IPS-18c (cell line): Measurements from ENCODE around the gene CACNA1C.

Experiments used
- H3K4me3 ChIP-seq: 2 replicates; pipeline ENCODE4 v1.7.0; 2013; ENCODE audit warnings: low read depth, mild to moderate bottlenecking, low read length, moderate library complexity; ENCODE audit not compliant: insufficient read depth
- H3K9me3 ChIP-seq: one replicate; pipeline ENCODE4 v1.6.1; 2013; ENCODE audit warnings: mild to moderate bottlenecking, low read length, moderate library complexity; ENCODE audit not compliant: control insufficient read depth, insufficient read depth

Gene CACNA1C

DNA sequence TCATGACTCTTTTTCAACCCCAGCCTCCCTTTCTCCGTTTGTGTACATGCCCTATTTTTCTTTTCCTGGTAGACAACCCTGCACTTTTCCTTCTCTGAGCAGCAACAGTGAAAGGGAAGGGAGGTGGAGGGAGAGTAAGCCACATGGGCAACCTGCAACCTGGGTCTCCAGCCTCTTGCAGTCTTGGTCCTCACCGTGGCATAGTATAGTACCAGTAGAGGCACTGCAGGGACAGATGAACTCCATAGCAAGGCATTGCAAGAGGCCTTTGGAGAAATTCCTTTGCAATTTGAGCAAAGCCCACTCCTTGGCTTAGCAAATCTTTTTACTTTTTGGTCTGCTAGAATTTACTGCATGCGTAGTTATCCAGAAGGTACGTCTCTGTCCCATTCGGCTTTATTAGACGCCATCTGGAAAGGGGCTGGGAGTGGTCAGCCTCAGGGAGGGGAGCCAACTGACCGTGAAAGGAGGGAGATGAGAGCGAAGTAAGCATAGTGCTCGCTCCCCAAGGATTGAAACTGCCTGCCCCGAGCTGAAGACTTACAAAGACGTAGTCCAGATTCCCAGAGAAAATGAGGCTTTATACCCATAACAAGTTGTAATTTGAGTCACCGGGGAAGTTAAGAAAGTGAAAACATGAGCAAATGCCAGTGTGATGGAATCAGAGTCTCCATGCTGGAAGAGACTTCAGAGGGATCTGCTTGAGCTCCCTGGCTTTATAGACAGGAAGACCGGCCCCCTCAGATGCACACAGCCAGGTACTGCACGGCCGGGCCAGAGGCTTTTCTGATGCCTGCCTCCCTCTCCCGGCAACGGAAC lies 332.0 kb downstream of the CACNA1C start:
- Histone ChIP-seq H3K4me3 (no peak overlapping the region), H3K9me3 (no peaks in the 10 kb centered on the region)

- Histone ChIP-seq H3K4me3 (no peak overlapping the region), H3K9me3 (no peaks in the 10 kb centered on the region)
Measured at GRCh38 chr12:2385529-2385928, 332.7 kb downstream of the CACNA1C start.

- Histone ChIP-seq H3K4me3 (no peak overlapping the region), H3K9me3 (no peaks in the 10 kb centered on the region)
Measured at GRCh38 chr12:2386566-2386965, 333.8 kb downstream of the CACNA1C start.

DNA sequence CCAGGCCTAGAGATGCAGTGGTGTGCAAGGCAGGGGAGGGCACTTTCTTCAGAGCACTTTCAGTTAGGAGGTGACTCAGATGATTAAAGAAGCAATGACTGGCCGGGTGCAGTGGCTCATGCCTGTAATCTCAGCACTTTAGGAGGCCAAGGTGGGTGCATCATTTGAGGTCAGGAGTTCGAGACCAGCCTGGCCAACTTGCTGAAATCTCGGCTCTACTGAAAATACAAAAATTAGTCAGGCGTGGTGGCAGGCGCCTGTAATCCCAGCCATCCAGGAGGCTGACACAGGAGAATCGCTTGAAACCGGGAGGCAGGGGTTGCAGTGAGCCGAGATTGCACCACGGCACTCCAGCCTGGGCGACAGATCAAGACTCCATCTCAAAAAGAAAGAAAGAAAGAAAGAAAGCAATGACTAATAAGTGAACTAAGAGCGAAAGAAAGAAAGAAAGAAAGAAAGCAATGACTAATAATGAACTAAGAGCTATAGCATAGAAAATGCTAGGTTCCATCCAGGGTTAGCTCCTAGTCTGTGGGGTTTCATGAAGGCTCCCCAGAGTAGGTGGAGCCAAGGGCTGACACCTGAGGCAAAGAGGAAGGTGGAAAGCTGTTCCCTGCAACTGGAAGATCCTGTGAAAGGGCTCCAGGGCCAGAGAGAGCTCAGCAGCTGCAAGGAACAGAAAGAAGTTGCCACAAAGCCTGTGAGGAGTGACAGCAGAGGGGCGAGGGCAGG lies 334.5 kb downstream of the CACNA1C start:
- Histone ChIP-seq H3K4me3 (no peak overlapping the region), H3K9me3 (no peaks in the 10 kb centered on the region)

DNA sequence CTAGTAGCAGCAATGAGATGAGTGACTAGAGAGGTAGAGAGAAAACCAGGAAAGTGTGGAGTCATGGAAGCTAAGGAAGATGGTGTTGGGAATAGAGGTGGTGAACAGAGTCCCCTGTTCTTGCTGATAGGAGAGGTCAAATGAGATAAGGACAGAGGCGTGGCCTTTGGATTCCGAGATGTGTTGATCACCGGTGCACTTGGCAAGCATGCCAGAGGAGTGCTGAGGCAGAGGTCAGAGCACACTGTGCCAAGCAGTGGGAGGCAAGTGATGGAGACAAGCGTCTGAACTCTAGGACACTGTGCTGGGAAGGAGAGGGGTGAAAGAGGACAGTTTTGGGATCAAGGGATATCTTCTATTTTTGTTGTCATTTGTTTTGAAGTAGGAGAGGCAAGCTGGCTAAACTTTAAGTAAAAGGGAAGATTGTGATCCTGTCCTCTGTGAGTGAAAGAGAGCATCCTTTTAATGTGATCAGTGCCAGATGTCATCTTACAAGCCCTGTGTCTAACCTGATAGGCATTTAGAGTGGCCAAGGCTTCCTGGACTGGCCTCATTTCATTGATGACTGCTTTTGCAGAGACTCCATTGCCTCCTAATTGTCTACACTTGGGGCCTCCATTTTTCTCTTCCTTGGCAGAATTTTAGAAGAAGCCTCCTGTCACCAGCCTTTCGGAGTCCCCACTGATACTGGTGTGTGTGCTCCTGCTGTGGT lies 336.4 kb downstream of the CACNA1C start:
- H3K4me3 ChIP-seq: no peak overlapping the region
- H3K9me3 ChIP-seq: no peaks in the 10 kb centered on the region

- Histone ChIP-seq H3K9me3 (no peaks in the 10 kb centered on the region), H3K4me3 (no peak overlapping the region)
Measured at GRCh38 chr12:2390133-2390532, 337.3 kb downstream of the CACNA1C start.

DNA sequence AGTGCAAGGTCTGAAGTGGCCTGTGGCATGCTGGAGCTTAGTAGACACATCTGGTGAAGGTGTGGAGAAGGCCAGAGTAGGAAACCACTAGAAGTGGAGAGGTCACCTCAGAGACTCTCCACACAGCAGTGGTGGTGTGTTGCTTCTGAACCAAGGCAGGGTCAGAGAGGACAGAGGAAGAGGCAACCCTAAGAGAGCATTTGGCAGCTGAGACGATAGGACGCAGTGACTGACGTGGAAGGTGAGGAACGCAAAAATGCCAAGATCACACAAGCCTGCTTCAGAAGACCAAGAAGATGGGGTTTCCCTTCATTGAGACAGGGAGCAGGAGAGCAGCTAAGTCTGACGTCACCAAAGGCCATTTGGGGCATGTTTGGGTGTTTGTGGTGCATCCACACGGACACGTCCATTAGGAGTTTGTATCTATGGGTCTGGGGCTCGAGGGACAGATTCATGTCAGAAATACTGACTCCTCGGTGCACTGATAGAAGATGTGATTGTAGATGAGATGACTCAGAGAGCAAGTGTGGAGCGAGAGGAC lies 338.1 kb downstream of the CACNA1C start:
- Histone ChIP-seq H3K4me3 (no peak overlapping the region), H3K9me3 (no peaks in the 10 kb centered on the region)

GRCh38 chr12:2391740-2392331 lies 339.0 kb downstream of the CACNA1C start:
- H3K9me3 ChIP-seq: no peaks in the 10 kb centered on the region
- no peak overlapping the region for H3K4me3 ChIP-seq

DNA sequence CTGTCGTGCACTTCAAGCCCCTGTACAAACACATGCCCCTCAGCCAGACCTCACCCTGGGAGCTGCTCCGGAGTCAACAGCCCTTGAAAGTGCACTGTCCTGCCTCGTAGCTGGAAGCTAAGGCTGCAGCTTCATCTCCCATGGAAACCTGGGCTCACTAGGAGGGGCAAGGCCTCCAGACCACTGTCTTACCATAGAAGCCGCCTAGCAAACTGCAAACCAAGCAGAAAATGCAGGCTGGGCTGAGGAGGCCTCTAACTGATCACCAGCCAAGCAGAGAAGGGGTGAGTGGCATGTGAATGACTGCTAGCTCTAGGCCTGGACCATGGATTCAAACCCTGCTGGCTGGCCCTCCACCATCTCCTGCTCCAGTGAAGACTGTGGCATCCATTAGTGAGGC lies 340.2 kb downstream of the CACNA1C start:
- no peak overlapping the region for H3K4me3 ChIP-seq

GRCh38 chr12:2393996-2394395 lies 341.2 kb downstream of the CACNA1C start:
- H3K9me3 ChIP-seq: no peaks in the 10 kb centered on the region
- H3K4me3 ChIP-seq: no peak overlapping the region

More for the DNA sequence above, 340.2 kb downstream of the CACNA1C start:
- no peaks in the 10 kb centered on the region for H3K9me3 ChIP-seq

GRCh38 chr12:2395354-2395977 lies 342.7 kb downstream of the CACNA1C start:
- no peak overlapping the region for H3K4me3 ChIP-seq
- H3K9me3 ChIP-seq: no peaks in the 10 kb centered on the region

- Histone ChIP-seq H3K9me3 (no peaks in the 10 kb centered on the region), H3K4me3 (no peak overlapping the region)
Measured at GRCh38 chr12:2396448-2396871, 343.7 kb downstream of the CACNA1C start.

GRCh38 chr12:2397356-2398045 lies 344.7 kb downstream of the CACNA1C start:
- Histone ChIP-seq H3K4me3 (no peak overlapping the region), H3K9me3 (no peaks in the 10 kb centered on the region)

DNA sequence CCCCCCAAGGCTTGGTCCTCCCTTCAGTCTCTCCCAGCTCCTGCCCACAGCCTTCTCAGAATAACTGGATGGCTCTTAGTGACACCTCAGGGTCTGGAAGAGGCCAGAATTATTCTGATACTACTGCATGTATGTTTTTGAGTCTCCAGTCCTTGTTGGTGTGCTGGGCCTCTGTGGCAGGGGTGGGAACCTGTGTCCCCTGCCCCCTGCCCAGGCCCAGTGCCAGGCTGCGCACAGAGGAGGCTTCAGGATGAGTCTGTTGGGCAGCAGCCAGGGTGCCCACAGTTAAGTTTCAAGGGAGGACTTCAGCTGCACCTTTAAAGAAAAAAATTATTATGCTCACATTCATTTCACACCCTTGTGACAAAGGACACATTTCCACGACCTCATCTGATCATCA lies 348.3 kb downstream of the CACNA1C start:
- Histone ChIP-seq H3K4me3 (no peak overlapping the region), H3K9me3 (no peaks in the 10 kb centered on the region)

DNA sequence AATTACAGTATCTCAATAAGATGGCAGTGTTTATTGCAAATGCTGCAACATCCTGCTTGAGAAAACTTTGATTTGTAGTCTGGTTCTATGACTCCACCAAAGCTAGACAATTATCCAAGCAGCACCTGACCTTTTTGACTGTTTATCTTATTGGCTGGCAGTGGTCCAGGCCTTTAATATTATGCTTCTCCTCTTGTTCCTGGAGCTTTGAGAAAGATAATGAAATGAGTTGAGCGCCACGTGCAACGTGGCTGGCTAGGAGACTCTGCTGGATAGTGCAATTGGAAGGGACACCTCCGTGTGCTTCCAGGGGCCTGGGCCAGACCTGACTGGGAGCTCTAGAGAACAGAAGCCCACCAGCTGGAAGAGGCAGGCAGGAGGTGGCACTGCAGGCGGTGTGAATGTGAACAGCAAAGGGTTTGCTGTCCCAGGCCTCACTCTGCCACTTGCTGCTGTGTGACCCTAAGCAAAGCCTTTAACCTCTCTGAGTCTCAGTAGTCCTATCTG lies 349.3 kb downstream of the CACNA1C start:
- Histone ChIP-seq H3K4me3 (no peak overlapping the region), H3K9me3 (no peaks in the 10 kb centered on the region)
